Measurements from ENCODE around the gene SLC34A3. TPM values are rescaled to one million over a fixed set of nuclear protein-coding genes. Genes with fewer than 3 reads are reported as not detected.

SLC34A3 gene
- total RNA-seq, 6 donors from 2014 or later, result 0.10 to 0.17 TPM; not detected in 4

GRCh38 chr9:137264067-137264466 is 33.4 kb downstream of the SLC34A3 start:
- H3K4me3 ChIP-seq, result no peak overlapping the region
- H3K4me1 ChIP-seq, result peaks cover 14 to 30% (median 18%) of the 10 kb centered on the region in 4 donors
- no peaks in the 10 kb centered on the region for H3K27me3 ChIP-seq
- 94 to 97% methylated on average over 18 to 22 of the region's 22 CpGs for WGBS, 2 donors
- DNase-seq, result no peak
- no peak for ATAC-seq (ENCODE audit: low FRiP score in 2 of 2)
- H3K36me3 ChIP-seq, result peaks cover 11 to 53% (median 36%) of the 10 kb centered on the region in 4 donors
- no peak overlapping the region for H3K27ac ChIP-seq
- no peak for TF ChIP-seq POLR2A (IDR thresholded peaks at IDR 0.05)
- no peak for TF ChIP-seq CTCF (IDR thresholded peaks at IDR 0.05)
- no peak for TF ChIP-seq EP300 (IDR thresholded peaks at IDR 0.05)
- no peak for TF ChIP-seq POLR2AphosphoS5 (IDR thresholded peaks at IDR 0.05)
- H3K9me3 ChIP-seq, result no peaks in the 10 kb centered on the region

GRCh38 chr9:137265496-137266161 is 34.9 kb downstream of the SLC34A3 start:
- ATAC-seq (ENCODE audit: low FRiP score in 2 of 2), result no peak
- DNase-seq, result no peak
- Histone ChIP-seq H3K9me3 (no peaks in the 10 kb centered on the region), H3K36me3 (peaks cover 11 to 58% (median 35%) of the 10 kb centered on the region in 4 donors), H3K4me1 (peaks cover 29 to 45% (median 32%) of the 10 kb centered on the region in 4 donors), H3K27me3 (no peaks in the 10 kb centered on the region), H3K27ac (no peak overlapping the region), H3K4me3 (no peak overlapping the region)
- WGBS, 2 donors, result 92 to 96% methylated on average over 14 to 22 of the region's 29 CpGs
- TF ChIP-seq CTCF (IDR thresholded peaks at IDR 0.05), result no peak
- TF ChIP-seq POLR2A (IDR thresholded peaks at IDR 0.05), result no peak
- no peak for TF ChIP-seq POLR2AphosphoS5 (IDR thresholded peaks at IDR 0.05)
- no peak for TF ChIP-seq EP300 (IDR thresholded peaks at IDR 0.05)

GRCh38 chr9:137266162-137266527 is 35.4 kb downstream of the SLC34A3 start:
- DNase-seq (peak in 1 of 2 donors; percentile 80), ATAC-seq (ENCODE audit: low FRiP score in 2 of 2) (no peak)
- TF ChIP-seq CTCF (IDR thresholded peaks at IDR 0.05) (no peak), POLR2AphosphoS5 (IDR thresholded peaks at IDR 0.05) (no peak), EP300 (IDR thresholded peaks at IDR 0.05) (no peak), POLR2A (IDR thresholded peaks at IDR 0.05) (no peak)
- Histone ChIP-seq H3K4me3 (no peak overlapping the region), H3K27ac (peak overlapping the region in 1 of 4 donors; percentile 81), H3K27me3 (no peaks in the 10 kb centered on the region), H3K9me3 (no peaks in the 10 kb centered on the region), H3K36me3 (peaks cover 11 to 63% (median 37%) of the 10 kb centered on the region in 4 donors), H3K4me1 (peaks cover 34 to 50% (median 36%) of the 10 kb centered on the region in 4 donors)
- WGBS, 2 donors, result 90 to 91% methylated on average over 2 to 14 of the region's 15 CpGs

- Histone ChIP-seq H3K27ac (peak overlapping the region in 1 of 4 donors; percentile 81), H3K27me3 (no peaks in the 10 kb centered on the region), H3K4me1 (peaks cover 34 to 53% (median 40%) of the 10 kb centered on the region in 4 donors), H3K36me3 (peaks cover 11 to 67% (median 37%) of the 10 kb centered on the region in 4 donors), H3K4me3 (no peak overlapping the region), H3K9me3 (no peaks in the 10 kb centered on the region)
- WGBS, 2 donors, result 90 to 93% methylated on average over 31 to 32 of the region's 34 CpGs
- no peak for ATAC-seq (ENCODE audit: low FRiP score in 2 of 2)
- TF ChIP-seq POLR2AphosphoS5 (IDR thresholded peaks at IDR 0.05) (no peak), POLR2A (IDR thresholded peaks at IDR 0.05) (no peak), CTCF (IDR thresholded peaks at IDR 0.05) (no peak), EP300 (IDR thresholded peaks at IDR 0.05) (no peak)
- DNase-seq, result peak in 1 of 2 donors; percentile 71
These were observed 36.1 kb downstream of the SLC34A3 start for GRCh38 chr9:137266585-137267453.
